Testis (tissue), 2 donors: ENCODE data around the gene MYO18B.

ENCODE experiments used
- CTCF ChIP-seq, 3 experiments: fragments of 450-650 bp in 2 of 3; fragments of 200-600 bp in 1 of 3; sonication (generic) in 1 of 3; IDR thresholded peaks; one replicate each; pipeline ENCODE4 v1.5.1; 2016 to 2019; ENCODE audit warnings: antibody characterized with exemption in 3 of 3, mild to moderate bottlenecking in 2 of 3, moderate library complexity in 1 of 3
- POLR2A ChIP-seq: fragments of 450-650 bp; IDR thresholded peaks from one replicate; pipeline ENCODE4 v1.6.1; 2017; ENCODE audit warnings: antibody characterized with exemption, mild to moderate bottlenecking, moderate library complexity

GRCh38 chr22:26002456-26002855 lies 260.5 kb downstream of the MYO18B start:
- no peak for TF ChIP-seq CTCF (IDR thresholded peaks at IDR 0.05)
- no peak for TF ChIP-seq POLR2A
